Aorta (tissue), 5 donors: Measurements from ENCODE around the gene ZNF611. TPM values are rescaled to one million over a fixed set of nuclear protein-coding genes. Genes with fewer than 3 reads are reported as not detected.
"Not testable (repeated sequence)": the region's sequence is repeated elsewhere in the genome, so short reads cannot be mapped to it uniquely, and the experiment has no call there.

Experiments used
- ATAC-seq: fragments of 200-7000 bp; cut with Tn5 transposase; one replicate; pipeline ENCODE4 v1.9.1; 2022; ENCODE audit warnings: moderate library complexity; ENCODE audit not compliant: low FRiP score
- DNase-seq, 2 donors: peaks; one replicate each; pipeline ENCODE4 v3.0.0-alpha.2; 2020
- H3K27ac ChIP-seq, 2 donors: one replicate each; pipeline ENCODE4 v1.5.1; 2013; ENCODE audit warnings: low read length in 2 of 2, mild to moderate bottlenecking in 2 of 2, moderate library complexity in 2 of 2, control low read depth in 1 of 2, inconsistent platforms in 1 of 2, low read depth in 1 of 2
- H3K27me3 ChIP-seq, 2 donors: one replicate each; pipeline ENCODE4 v1.6.1; 2013; ENCODE audit warnings: control low read depth in 1 of 2, low read length in 1 of 2, mild to moderate bottlenecking in 1 of 2, moderate library complexity in 1 of 2; ENCODE audit not compliant: insufficient read depth in 2 of 2, control insufficient read depth in 1 of 2
- H3K36me3 ChIP-seq, 2 donors: one replicate each; pipeline ENCODE4 v1.6.1; 2013; ENCODE audit warnings: control low read depth in 1 of 2, low read length in 1 of 2, mild to moderate bottlenecking in 1 of 2; ENCODE audit not compliant: insufficient read depth in 2 of 2, control insufficient read depth in 1 of 2
- H3K4me1 ChIP-seq, 2 donors: one replicate each; pipeline ENCODE4 v1.6.1; 2013; ENCODE audit warnings: low read length in 2 of 2, control low read depth in 1 of 2, mild to moderate bottlenecking in 1 of 2, moderate library complexity in 1 of 2; ENCODE audit not compliant: insufficient read depth in 2 of 2, control insufficient read depth in 1 of 2
- H3K4me3 ChIP-seq, 2 donors: one replicate each; pipeline ENCODE4 v1.5.1; 2013; ENCODE audit warnings: low read length in 2 of 2, control low read depth in 1 of 2, mild to moderate bottlenecking in 1 of 2
- H3K9me3 ChIP-seq: one replicate; pipeline ENCODE4 v1.6.1; 2013; ENCODE audit warnings: mild to moderate bottlenecking, low read length; ENCODE audit not compliant: control insufficient read depth
- WGBS, 2 donors: extraction: QIAGEN DNeasy Blood & Tissue Kit; methylation state at CpG; one replicate each; pipeline ENCODE4 v1.1.7; 2013; 5-methylcytosine and 5-hydroxymethylcytosine counted together
- intact Hi-C, 2 donors: fragments of 100-400 bp; cut with DNase I; formaldehyde crosslinking; loops; one replicate each; pipeline versions ENCODE4 v1.14.2 to v1.15.0; 2022
- polyA plus RNA-seq, 2 donors: library from polyadenylated mRNA; stranded (reverse); fragments of 200-250 nt; gene quantifications; one replicate each; pipeline ENCODE4 v1.2.3, GENCODE V29; 2013
- total RNA-seq, 2 donors: library from RNA; stranded (reverse); fragmentation: NEBNext Ultra II Directional; extraction: Animal tissue kit (Norgen Biotek cat#: 25700); gene quantifications; one replicate each; pipeline ENCODE4 v1.2.1, GENCODE V29; 2021
- donor health status: healthy with polysubstance abuse.
- donor health status: Bipolar disorder and iron deficiency.
- donor health status: DM: no; HTN: no; CAD: no.
- donor health status: DM: no; HTN: no; CAD: no.
- donor health status: DM: yes; HTN: yes; CAD: no.

The ZNF611 gene
- total and polyA plus RNA-seq, 4 donors, result 1.5 to 28.5 (median 11.8) TPM

DNA sequence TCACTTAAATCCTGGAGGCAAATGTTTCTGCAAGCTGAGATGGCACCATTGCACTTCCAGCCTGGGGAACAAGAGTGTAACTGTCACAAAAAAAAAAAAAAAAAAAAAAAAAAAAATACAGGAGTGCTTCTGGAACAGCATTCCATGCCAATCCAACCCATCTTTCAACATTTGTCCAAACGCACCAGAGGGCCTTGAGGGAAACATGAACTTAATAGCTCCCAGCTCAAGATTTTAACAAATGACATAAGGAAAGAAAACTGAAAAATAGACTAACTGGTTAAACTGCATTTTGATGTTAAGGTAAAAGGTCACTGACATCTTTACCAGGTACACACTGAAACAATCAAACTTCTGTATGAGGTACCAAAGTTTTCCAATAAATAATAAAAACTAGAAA, 49.0 kb downstream of the ZNF611 start:
- ATAC-seq (no peak), DNase-seq (no peak)
- no peaks in the 10 kb centered on the region for H3K27me3 ChIP-seq
- WGBS, 2 donors, result 10 to 25% methylated on average over 1 of the region's 1 CpG
- H3K36me3 ChIP-seq, result no peaks in the 10 kb centered on the region
- H3K27ac ChIP-seq, result no peak overlapping the region
- H3K9me3 ChIP-seq, result no peaks in the 10 kb centered on the region
- H3K4me1 ChIP-seq, result no peaks in the 10 kb centered on the region
- intact Hi-C loops, result loop anchor here in 1 of 2 donors (5.0 kb wide), 1 partner anchor 39 kb away; no protein-coding TSS in a partner anchor
- no peak overlapping the region for H3K4me3 ChIP-seq

DNA sequence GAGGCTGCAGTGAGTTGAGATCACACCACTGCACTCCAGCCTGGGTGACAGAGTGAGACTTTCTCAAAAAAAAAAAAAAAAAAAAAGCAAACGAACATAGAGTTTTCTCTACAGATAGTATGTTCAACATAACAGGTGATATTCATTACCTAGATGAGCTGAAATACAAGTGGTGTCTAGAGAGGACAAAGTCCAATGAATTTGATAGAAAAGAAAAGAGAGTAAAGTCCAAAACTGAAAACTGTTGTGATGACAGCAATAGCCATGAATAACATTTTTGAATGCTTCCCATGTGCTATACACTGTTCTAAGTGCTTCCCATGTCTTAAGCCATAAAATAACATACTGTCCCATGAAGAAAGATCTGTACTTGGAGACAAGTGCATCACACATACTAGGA, 53.6 kb downstream of the ZNF611 start:
- H3K4me1 ChIP-seq, H3K4me3 ChIP-seq, H3K9me3 ChIP-seq, DNase-seq, H3K27ac ChIP-seq, H3K27me3 ChIP-seq, ATAC-seq, intact Hi-C loops, H3K36me3 ChIP-seq: not testable (repeated sequence)
- 64 to 67% methylated on average over 1 of the region's 1 CpG for WGBS, 2 donors

DNA sequence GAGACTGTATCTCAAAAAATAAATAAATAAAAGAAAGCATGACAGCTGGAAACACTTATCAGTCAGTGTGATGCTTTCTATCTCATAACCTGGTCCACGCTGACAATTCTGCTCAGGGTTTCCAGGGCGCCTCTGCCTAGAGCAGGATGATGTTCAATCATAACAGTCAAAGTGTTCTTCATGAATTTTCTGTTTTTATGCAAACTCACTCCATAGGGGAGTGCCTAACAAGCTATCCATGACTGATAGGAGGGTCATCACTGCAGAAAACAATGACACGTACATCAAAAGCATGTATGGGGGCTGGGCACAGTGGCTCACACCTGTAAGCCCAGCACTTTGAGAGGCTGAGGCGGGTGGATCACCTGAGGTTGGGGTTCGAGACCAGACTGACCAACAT, 55.2 kb downstream of the ZNF611 start:
- Histone ChIP-seq H3K4me3 (no peak overlapping the region), H3K27ac (no peak overlapping the region), H3K27me3 (no peaks in the 10 kb centered on the region), H3K36me3 (no peaks in the 10 kb centered on the region), H3K4me1 (no peaks in the 10 kb centered on the region), H3K9me3 (no peaks in the 10 kb centered on the region)
- intact Hi-C loops, result no loop called here
- ATAC-seq (no peak), DNase-seq (no peak)
- 93 to 94% methylated on average over 5 of the region's 5 CpGs for WGBS, 2 donors

DNA sequence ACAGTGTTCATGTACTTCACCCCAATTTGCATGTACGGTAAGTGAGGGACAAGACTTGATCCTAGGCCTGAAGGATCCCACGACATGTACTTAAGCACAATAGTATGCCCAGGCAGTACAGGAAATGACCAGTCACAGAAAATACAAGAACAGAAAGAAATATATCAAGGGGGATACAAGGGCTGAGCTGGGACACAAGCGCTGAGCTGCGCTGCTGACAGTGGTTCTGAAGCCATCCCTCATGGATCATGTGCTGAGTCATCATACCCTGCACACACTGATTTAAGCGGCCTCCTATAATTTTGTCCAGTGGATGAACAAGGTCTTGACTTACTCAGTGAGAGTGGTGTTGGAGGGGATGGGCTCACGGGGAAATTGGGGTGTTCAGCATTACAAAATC, 59.6 kb downstream of the ZNF611 start:
- DNase-seq, H3K27me3 ChIP-seq, H3K4me1 ChIP-seq, H3K9me3 ChIP-seq, H3K36me3 ChIP-seq, intact Hi-C loops, ATAC-seq, H3K27ac ChIP-seq, H3K4me3 ChIP-seq: not testable (repeated sequence)
- 85 to 87% methylated on average over 6 of the region's 6 CpGs for WGBS, 2 donors

DNA sequence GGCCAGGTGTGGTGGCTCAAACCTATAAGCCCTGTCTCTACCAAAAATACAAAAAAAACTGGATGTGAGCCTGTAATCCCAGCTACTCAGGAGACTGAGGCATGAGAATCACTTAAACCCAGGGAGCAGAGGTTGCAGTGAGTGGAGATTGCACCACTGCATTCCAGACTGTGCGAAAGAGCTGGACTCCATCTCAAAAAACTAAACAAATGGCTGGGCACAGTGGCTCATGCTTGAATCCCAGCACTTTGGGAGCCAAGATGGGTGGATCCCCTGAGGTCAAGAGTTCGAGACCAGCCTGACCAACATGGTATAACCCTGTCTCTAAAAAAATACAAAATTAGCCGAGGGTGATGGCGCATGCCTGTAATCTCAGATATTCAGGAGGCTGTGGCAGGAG, 61.8 kb downstream of the ZNF611 start:
- H3K36me3 ChIP-seq, result no peaks in the 10 kb centered on the region

DNA sequence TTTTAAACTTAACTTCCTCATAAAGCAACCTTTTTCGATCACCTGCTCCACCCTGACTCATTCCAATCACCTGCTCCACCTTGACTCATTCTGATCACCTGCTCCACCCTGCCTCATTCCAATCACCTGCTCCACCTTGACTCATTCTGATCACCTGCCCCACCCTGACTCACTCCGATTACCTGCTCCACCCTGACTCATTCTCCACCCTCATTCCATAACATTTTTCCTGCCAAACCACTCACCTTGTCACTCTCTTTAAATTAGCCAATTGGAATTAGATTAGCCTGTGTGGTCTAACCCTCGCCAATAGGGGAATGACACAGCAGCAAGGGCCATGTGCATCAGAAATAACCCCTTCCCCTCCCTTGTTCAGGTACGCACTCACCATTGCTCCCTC, 64.8 kb downstream of the ZNF611 start:
- no peak for DNase-seq
- no peaks in the 10 kb centered on the region for H3K27me3 ChIP-seq
- intact Hi-C loops, result no loop called here

More for the DNA sequence above, 61.8 kb downstream of the ZNF611 start:
- Histone ChIP-seq H3K27ac (no peak overlapping the region), H3K4me1 (peaks cover 2% of the 10 kb centered on the region in 2 donors), H3K27me3 (no peaks in the 10 kb centered on the region), H3K9me3 (no peaks in the 10 kb centered on the region), H3K4me3 (no peak overlapping the region)
- DNase-seq, result no peak
- ATAC-seq, result no peak
- 76 to 78% methylated on average over 4 of the region's 4 CpGs for WGBS, 2 donors
- intact Hi-C loops, result no loop called here

DNA sequence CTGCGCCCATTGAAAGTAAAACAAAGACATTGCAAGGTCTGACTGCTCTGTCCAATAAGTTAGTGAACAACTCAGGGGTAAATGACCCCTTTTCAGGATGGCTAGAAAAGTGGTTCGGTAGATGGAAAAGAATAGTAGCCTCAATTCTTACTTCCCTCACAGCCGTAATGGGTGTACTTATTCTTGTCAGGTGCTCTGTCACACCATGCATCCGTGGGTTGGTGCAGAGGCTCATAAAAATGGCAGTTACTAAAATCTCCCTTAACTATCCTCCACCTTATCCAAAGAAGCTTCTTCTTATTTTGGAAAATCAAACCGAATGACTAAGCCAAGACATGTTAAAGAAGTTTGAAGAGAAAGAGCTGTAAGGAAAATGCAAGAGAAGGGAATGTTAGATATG, 65.3 kb downstream of the ZNF611 start:
- Histone ChIP-seq H3K9me3 (no peaks in the 10 kb centered on the region), H3K4me1 (peaks cover 2 to 3% of the 10 kb centered on the region in 2 donors), H3K27me3 (no peaks in the 10 kb centered on the region), H3K4me3 (no peak overlapping the region), H3K27ac (no peak overlapping the region), H3K36me3 (no peaks in the 10 kb centered on the region)
- ATAC-seq, result no peak
- intact Hi-C loops, result no loop called here
- DNase-seq, result no peak
- 92 to 97% methylated on average over 5 of the region's 5 CpGs for WGBS, 2 donors

More for the DNA sequence above, 64.8 kb downstream of the ZNF611 start:
- ATAC-seq, result no peak
- Histone ChIP-seq H3K4me1 (peaks cover 2 to 3% of the 10 kb centered on the region in 2 donors), H3K36me3 (no peaks in the 10 kb centered on the region), H3K9me3 (no peaks in the 10 kb centered on the region), H3K27ac (no peak overlapping the region), H3K4me3 (no peak overlapping the region)
- WGBS, 2 donors, result 94 to 97% methylated on average over 4 of the region's 4 CpGs

DNA sequence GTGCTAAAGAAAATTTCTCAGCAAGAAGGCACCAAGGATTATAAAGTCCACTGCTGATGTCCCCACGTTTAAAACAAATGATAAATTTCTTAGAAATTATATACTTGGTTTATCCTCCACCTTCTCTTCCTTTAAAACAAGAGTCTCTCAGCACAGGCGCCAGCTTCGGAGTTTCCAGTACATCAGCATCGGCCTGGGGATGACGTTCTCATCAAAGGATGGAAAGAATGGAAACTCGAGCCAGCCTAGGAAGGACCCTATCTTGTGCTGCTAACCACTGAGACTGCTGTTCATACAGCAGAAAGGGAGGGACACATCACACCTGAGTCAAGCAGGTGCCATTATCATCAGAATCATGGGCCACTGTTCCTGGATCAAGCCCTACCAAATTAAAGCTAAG, 66.9 kb downstream of the ZNF611 start:
- peaks cover 1 to 3% of the 10 kb centered on the region in 2 donors for H3K4me1 ChIP-seq
- ATAC-seq (no peak), DNase-seq (no peak)
- H3K27ac ChIP-seq, result no peak overlapping the region
- H3K9me3 ChIP-seq, result no peaks in the 10 kb centered on the region
- no peaks in the 10 kb centered on the region for H3K36me3 ChIP-seq
- no peak overlapping the region for H3K4me3 ChIP-seq
- no peaks in the 10 kb centered on the region for H3K27me3 ChIP-seq
- 42 to 43% methylated on average over 6 of the region's 6 CpGs for WGBS, 2 donors
- intact Hi-C loops, result no loop called here

DNA sequence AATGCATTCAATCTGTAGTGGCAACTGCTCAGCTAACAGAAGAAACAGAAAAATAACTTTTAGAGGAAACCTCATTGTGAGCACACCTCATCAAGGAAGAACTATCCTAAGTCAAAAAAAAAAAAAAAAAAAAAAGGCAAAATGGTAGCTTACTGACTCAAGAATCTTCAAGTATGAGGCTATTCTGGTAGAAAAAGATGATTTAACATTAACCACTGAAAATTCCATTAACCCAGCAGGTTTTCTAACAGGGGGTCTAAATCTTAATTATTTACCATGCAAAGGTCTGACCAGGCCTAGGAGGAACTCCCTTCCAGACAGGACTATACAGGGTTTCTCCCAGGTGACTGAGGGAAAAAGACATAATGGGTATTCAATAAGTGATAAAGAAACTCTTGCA, 68.3 kb downstream of the ZNF611 start:
- H3K27me3 ChIP-seq, result no peaks in the 10 kb centered on the region
- H3K36me3 ChIP-seq, result peaks cover 0 to 1% of the 10 kb centered on the region in 2 donors
- intact Hi-C loops, result no loop called here
- ATAC-seq, result no peak
- no peak overlapping the region for H3K27ac ChIP-seq
- no peak overlapping the region for H3K4me3 ChIP-seq
- no peaks in the 10 kb centered on the region for H3K9me3 ChIP-seq
- DNase-seq, result no peak
- peaks cover 0 to 3% of the 10 kb centered on the region in 2 donors for H3K4me1 ChIP-seq
